Measurements from ENCODE around the gene APOBEC4. TPM values are rescaled to one million over a fixed set of nuclear protein-coding genes. Genes with fewer than 3 reads are reported as not detected.

Gene APOBEC4
- total and polyA plus RNA-seq, 9 of the 15 experiments (the other 6 are each of a cell fraction or from before 2014, with no cell fraction given), result not detected

DNA sequence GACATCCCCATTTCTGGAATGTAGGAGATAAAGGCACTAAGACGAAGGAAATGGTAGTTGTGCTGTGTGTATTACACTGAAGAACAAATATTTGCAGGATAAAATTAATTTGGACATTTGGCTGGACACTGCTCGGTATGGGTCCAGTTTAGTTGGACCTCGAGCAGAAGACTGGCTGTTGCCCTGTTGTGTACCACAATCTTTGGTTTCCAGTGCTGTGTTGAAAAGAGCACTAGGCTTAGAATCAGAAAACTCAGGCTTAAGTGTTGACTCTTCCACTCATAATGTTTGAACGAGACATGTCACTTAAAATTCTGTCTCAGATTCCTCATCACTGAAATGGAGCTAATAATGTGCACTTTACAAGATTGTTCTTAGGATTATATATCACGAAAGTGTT lies 16.3 kb downstream of the APOBEC4 start:
- H3K4me1 ChIP-seq (replicated peaks in 1 of 2; ENCODE audit: control insufficient read depth in 2 of 2, insufficient read depth in 2 of 2, low read length in 2 of 2), result peaks cover 0 to 15% of the 10 kb centered on the region in 2 experiments; a peak in 4 of 5 replicates
- no peak overlapping the region for H3K27ac ChIP-seq (ENCODE audit: extremely low read depth, low read depth, low read length)
- no peak overlapping the region for H3K4me3 ChIP-seq
- ATAC-seq, result no peak
- peaks cover 3 to 12% of the 10 kb centered on the region in 2 experiments; a peak in 2 of 5 replicates for H3K27me3 ChIP-seq (ENCODE audit: control insufficient read depth in 2 of 2, insufficient read depth in 2 of 2, low read length in 2 of 2)
- intact Hi-C loops (cut with micrococcal nuclease) (loop anchor here (10.0 kb wide), 1 partner anchor 418 kb away; the partner anchor contains the start of gene TSEN15), in situ Hi-C loops (cut with MboI) (no loop called here)
- POLR2A ChIA-PET, result no interaction called here
- DNase-seq (ENCODE audit: extremely low read depth in 1 of 4, low spot score in 3 of 4), result no peak
- BruUV-seq (replicated peaks), result no TSS peak
- WGBS (ENCODE audit: insufficient coverage, low coverage, missing lambda C conversion rate), result 13% methylated on average over 5 of the region's 5 CpGs
- no peaks in the 10 kb centered on the region for H4K20me1 ChIP-seq (replicated peaks; ENCODE audit: control insufficient read depth, insufficient read depth, low read length)
- CTCF ChIA-PET (ENCODE audit: low intra/inter-chr PET ratio), result no interaction called here
- peaks cover 7% of the 10 kb centered on the region; the same call in 1 of the 3 replicates for H3K36me3 ChIP-seq (ENCODE audit: control insufficient read depth, insufficient read depth, low read length)
- no peaks in the 10 kb centered on the region for H3K9me1 ChIP-seq (ENCODE audit: control insufficient read depth, insufficient read depth, low read length)
- no peak for FAIRE-seq
- H3K9me3 ChIP-seq (replicated peaks; ENCODE audit: control insufficient read depth, insufficient read depth, low read depth, low read length), result no peaks in the 10 kb centered on the region
- H3K9ac ChIP-seq (ENCODE audit: insufficient read depth in 1 of 2, low read depth in 2 of 2, low read length in 2 of 2), result no peak overlapping the region
- H2AFZ ChIP-seq (ENCODE audit: low read depth, low read length), result no peak overlapping the region
- no peak for TF ChIP-seq TCFL5 (CRISPR knock-in tag; conservative IDR thresholded peaks at IDR 0.05)
- TF ChIP-seq, protein P1, sequence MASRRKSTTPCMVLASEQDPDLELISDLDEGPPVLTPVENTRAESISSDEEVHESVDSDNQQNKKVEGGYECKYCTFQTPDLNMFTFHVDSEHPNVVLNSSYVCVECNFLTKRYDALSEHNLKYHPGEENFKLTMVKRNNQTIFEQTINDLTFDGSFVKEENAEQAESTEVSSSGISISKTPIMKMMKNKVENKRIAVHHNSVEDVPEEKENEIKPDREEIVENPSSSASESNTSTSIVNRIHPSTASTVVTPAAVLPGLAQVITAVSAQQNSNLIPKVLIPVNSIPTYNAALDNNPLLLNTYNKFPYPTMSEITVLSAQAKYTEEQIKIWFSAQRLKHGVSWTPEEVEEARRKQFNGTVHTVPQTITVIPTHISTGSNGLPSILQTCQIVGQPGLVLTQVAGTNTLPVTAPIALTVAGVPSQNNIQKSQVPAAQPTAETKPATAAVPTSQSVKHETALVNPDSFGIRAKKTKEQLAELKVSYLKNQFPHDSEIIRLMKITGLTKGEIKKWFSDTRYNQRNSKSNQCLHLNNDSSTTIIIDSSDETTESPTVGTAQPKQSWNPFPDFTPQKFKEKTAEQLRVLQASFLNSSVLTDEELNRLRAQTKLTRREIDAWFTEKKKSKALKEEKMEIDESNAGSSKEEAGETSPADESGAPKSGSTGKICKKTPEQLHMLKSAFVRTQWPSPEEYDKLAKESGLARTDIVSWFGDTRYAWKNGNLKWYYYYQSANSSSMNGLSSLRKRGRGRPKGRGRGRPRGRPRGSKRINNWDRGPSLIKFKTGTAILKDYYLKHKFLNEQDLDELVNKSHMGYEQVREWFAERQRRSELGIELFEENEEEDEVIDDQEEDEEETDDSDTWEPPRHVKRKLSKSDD (conservative IDR thresholded peaks at IDR 0.05; ENCODE audit: low read length), result no peak
- TF ChIP-seq SAFB2 (IDR thresholded peaks at IDR 0.05; ENCODE audit: borderline replicate concordance, low read depth, low read length, severe bottlenecking), result no peak
- TF ChIP-seq KAT7 (CRISPR knock-in tag; IDR thresholded peaks at IDR 0.05; ENCODE audit: borderline replicate concordance), result no peak
- TF ChIP-seq, protein P2, sequence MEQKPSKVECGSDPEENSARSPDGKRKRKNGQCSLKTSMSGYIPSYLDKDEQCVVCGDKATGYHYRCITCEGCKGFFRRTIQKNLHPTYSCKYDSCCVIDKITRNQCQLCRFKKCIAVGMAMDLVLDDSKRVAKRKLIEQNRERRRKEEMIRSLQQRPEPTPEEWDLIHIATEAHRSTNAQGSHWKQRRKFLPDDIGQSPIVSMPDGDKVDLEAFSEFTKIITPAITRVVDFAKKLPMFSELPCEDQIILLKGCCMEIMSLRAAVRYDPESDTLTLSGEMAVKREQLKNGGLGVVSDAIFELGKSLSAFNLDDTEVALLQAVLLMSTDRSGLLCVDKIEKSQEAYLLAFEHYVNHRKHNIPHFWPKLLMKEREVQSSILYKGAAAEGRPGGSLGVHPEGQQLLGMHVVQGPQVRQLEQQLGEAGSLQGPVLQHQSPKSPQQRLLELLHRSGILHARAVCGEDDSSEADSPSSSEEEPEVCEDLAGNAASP (IDR thresholded peaks at IDR 0.05), result no peak
- no peak for TF ChIP-seq ARHGAP35 (IDR thresholded peaks at IDR 0.05; ENCODE audit: partially characterized antibody)
- TF ChIP-seq IRF2 (CRISPR knock-in tag; IDR thresholded peaks at IDR 0.05), result no peak
- no peak for TF ChIP-seq TBP (optimal IDR thresholded peaks at IDR 0.05; ENCODE audit: low read depth, low read length)
- no peak for TF ChIP-seq TAL1 (IDR thresholded peaks at IDR 0.05)
- H3K4me2 ChIP-seq (ENCODE audit: insufficient read depth, low read length), result no peak overlapping the region
- peaks cover 37% of the 10 kb centered on the region for H3K79me2 ChIP-seq (ENCODE audit: control insufficient read depth, insufficient read depth, low read length)
